COLO829 (cell line): Measurements from ENCODE around the gene TAF10.

Experiments
- DNase-seq: peaks from one replicate; pipeline ENCODE4 v3.0.0; 2012; ENCODE audit warnings: low spot score

TAF10 gene

DNA sequence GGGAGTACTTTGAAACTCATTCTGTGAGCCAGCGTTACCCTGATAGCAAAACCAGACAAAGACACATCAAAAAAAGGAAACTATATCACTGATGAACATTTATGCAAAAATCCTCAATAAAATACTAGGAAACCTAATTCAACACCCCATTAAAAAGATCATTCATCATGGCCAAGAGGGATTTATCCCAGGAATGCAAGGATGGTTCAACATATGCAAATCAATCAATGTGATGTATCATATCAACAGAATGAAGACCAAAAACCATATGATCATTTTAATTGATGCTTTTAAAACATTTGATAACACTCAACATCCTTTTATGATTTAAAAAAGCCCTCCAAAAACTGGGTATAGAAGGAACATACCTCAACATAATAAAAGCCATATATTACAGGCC lies 28.4 kb downstream of the TAF10 start:
- DNase-seq = no peak

GRCh38 chr11:6579681-6580080 lies 32.3 kb downstream of the TAF10 start:
- DNase-seq = no peak

GRCh38 chr11:6578134-6578533 lies 33.9 kb downstream of the TAF10 start:
- DNase-seq = no peak

- peak; percentile 75 for DNase-seq
Measured at GRCh38 chr11:6576471-6577373, 35.3 kb downstream of the TAF10 start.

DNA sequence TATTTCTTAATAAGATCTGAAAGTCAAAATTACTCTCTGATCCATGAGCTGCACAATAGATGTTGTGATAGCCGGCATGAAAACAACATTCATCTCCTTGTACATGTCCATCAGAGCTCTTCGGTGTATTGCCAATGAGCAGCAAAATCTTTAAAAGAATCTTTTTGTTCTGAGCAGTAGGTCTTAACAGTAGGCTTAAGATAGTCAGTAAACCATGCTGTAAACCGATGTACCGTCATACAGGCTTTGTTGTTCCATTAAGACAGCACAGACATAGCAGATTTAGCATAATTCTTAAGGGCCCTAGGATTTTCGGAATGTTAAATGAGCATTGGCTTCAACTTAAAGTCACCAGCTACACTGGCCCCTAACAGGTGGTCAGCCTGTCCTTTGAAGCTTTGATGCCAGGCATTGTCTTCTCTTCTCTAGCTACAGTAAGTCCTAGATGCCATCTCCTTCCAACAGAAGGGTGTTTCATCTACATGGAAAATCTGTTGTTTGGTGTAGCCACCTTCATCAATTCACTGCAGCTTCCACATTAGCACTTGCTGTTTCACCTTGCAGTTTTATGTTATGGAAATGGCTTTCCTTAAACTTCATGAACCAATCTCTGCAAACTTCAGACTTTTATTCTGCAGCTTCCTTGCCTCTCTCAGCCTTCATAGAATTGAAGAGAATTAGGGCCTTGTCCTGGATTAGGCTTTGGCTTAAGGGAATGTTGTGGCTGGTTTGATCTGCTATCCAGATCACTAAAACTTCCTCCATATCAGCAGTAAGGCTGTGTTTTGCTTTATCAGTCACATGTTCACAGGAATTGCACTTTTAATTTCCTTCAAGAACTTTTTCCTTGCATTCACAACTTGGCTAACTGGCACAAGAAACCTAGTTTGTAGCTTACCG lies 37.0 kb downstream of the TAF10 start:
- peak; percentile 26 for DNase-seq

DNA sequence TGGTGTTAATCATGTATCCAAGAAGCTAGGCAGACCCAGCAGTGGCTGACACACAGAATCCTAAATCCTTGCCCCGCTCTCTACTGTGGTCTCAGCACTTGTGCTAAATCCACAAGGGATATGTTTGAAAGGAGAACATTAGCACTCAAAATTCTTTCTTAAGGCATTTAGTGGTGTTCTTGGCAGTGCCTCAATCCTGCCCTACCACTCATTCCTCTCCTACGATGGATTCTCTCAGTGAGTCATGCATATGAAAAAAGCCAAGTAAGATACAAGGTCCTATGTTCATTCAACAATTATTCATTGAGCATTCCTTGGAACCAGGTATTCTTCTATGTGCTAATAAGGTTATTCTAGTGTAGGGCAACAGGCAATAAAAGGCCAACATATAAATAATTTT lies 39.8 kb downstream of the TAF10 start:
- DNase-seq = peak; percentile 33

DNA sequence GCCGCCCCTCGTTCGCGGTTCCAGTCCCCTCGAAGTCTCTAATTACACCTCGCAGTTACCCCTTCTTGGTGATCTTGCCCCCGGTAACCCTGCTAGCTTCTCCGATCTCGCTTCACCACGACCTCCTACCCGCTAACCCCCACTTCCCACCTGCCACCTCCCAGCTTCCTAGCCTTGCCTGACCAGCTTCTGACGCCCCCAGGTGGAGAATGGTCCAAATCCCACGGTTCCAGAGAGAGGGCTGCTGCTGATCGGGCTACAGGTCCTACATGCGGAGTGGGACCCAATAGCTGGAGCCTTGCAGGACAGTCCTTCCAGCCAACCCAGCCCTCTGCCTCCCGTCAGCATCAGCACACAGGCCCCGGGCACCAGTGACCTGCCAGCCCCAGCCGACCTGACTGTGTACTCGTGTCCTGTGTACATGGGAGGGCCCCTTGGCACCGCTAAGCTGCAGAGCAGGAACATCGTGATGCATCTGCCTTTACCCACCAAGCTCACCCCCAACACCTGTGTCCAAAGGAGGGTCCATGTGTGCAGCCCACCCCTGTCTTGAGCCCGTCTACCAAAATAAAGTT lies 40.5 kb downstream of the TAF10 start:
- no peak for DNase-seq

DNA sequence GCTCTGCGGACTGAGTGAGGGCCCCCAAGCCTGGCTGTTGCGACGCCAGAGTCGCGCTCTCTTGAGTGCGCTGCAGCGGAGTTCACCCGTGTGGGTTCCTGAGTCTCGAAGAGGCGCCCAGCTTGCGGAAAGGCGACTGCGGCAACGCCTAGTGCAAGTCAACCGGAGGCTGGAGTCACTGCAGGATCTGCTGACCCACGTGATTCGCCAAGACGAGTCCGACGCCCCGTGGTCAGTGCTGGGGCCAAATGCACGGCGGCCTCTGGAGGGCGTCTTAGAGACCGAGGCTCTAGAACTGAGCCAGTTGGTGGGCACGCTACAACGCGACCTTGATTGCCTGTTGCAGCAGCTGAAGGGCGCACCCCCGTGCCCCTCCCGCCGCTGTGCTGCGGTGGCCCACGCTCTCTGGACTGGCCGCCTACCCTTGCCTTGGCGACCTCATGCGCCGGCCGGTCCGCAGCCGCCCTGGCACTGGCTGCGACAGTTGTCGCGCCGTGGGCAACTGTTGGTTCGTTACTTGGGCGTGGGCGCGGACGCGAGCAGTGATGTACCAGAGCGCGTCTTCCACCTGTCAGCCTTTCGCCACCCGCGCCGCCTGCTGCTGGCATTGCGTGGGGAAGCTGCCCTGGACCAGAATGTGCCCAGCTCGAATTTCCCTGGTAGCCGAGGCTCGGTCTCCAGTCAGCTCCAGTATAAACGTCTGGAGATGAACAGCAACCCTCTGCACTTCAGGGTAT lies 41.2 kb downstream of the TAF10 start:
- DNase-seq = no peak

DNA sequence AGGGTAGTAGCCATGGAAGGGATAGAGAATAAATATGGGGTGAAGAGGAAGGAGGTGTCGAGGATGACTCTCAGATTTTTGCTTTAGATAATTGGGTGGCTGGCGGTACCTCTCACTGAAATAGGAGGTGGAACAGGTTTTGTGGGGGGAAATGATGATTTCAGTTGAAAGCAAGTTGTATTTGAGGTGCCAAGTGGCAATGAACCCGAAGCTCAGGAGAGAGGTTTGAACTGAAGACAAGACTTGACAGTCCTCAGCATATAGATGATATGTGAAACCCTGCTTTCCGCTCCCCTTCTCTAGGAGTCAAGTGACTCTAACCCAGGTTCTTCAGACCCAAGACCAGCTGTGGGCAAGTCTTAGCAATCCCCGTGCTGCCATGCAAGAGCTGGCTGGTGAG lies 42.3 kb downstream of the TAF10 start:
- no peak for DNase-seq

DNA sequence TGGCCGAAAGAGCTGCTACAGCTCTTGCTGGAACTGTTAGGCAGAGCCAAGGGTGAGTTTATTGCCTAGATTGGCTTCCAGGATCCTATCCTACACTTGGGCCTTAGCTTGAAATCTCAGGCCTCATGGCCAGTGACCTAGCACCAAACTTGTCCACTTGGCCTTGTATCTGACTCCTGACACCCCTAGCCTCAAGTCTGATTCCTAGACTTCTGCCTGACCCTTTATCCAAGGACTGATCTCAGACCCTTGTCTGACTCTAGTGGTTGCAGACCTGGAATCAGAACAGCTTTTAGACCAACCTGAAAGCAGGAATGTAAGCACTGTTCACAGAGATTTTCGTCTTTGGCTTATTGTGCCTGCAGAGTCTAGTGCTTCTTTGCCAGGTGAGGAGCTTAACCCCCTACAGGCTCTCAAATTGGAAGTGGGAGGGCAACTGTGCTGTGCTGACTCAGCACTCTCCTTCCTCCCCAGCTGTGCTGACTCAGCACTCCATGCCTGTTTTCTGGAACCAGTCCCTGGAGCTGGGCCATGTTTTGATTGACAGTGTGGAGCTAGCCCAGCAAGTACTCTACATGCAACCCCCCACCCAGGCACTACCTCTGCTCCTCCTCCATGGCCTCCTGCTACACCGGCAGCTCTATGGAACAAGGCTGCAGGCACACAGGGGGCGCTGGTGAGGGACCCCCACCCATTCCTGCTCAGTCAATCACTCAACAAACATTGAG lies 43.7 kb downstream of the TAF10 start:
- no peak for DNase-seq

- DNase-seq = no peak
Measured at GRCh38 chr11:6567371-6567745, 44.7 kb downstream of the TAF10 start.

GRCh38 chr11:6566704-6567370 lies 45.2 kb downstream of the TAF10 start:
- no peak for DNase-seq

- no peak for DNase-seq
Measured at GRCh38 chr11:6565988-6566703, 45.9 kb downstream of the TAF10 start.

- DNase-seq = no peak
Measured at GRCh38 chr11:6565325-6565724, 46.7 kb downstream of the TAF10 start.

DNA sequence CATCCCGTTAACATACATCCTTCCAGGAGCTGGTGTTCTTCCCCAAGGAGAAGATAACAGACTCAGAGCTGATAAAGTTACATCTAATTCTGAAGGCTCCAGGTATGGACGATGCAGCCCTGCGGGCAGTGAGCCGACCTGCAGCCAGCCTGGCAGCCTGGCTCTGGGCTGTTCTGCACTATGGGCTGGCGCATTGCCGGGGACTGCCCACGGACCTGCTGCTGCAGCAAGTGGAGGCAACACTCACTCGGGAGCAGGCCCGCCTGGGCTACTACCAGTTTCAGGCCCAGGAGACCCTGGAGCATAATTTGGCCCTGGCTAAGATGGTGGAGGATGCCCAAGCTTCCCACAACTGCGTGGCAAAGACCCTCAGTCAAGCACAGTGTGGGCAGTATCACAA lies 48.3 kb downstream of the TAF10 start:
- no peak for DNase-seq

DNA sequence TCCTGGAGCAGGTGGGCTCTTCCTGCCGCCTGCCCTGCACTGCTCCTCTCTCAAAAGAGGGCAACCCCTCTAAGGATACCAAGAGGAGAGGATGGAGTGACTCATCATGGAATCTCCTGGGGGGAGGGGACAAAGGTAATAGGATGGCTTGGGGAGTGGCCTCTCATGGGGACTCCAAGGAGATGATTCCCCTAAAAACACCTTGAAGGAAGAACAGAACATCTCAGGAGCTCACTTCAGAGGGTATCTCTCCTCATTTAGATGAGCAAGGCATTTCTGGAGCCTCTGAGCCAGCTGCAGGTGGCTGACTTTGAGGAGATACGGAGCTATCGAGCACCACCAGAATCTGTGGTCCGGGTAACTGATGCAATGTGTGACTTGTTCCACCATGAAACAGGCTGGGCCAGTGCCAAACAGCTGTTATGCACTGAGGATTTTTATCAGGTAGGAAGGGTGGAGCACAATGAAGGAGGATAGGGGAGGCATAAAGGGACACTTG lies 48.8 kb downstream of the TAF10 start:
- no peak for DNase-seq

DNA sequence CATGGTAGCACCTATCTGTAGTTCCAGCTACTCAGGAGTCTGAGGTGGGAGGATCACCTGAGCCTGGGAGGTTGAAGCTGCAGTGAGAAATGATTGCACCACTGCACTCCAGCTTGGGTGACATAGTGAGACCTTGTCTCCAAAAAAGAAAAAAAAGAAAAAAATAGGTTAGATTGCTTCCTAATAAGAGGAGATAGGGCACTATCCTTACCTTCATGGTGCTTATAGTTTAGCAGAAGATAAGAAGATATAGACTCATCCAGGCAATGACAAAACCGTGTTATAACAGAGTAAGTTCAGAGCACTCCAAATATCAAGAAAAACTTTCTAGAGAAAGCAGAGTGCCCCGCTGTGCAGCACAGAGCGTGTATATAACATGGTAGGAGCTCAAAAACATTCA lies 50.7 kb downstream of the TAF10 start:
- no peak for DNase-seq
